NCI-H2081 treated with DMSO at 0.1 percent for 48 hours (cell line): Measurements from ENCODE around the gene MAMLD1.

Source experiments
- DNase-seq: peaks from one replicate; lab custom pipeline; 2025; lab: John Stamatoyannopoulos, UW

The MAMLD1 gene

GRCh38 chrX:150405576-150405975 lies 42.5 kb downstream of the MAMLD1 start:
- DNase-seq: no peak

GRCh38 chrX:150406596-150406995 lies 43.5 kb downstream of the MAMLD1 start:
- DNase-seq: no peak

GRCh38 chrX:150408007-150408406 lies 44.9 kb downstream of the MAMLD1 start:
- no peak for DNase-seq

- DNase-seq: no peak
These were observed 45.4 kb downstream of the MAMLD1 start for GRCh38 chrX:150408561-150408960.

DNA sequence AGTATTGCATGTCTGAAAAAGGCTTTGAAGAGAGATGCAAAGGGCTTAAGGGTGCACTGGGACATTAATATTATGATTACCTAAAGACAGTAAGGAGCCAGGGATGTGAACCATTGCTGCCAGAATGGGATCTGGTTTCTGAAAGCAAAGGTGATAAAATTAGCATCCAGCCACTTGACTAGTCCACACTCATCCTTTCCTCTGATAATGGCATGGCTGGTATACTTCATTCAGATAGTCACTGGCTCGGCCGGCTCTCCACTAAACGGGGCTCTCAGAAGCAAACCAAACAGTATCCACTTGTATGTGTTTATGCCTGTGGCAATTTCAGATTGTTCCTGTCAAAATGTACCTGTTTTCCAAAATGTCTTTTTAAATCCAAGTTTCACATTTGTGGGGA lies 46.4 kb downstream of the MAMLD1 start:
- no peak for DNase-seq

GRCh38 chrX:150409964-150410363 lies 46.8 kb downstream of the MAMLD1 start:
- DNase-seq: no peak

- no peak for DNase-seq
These were observed 47.4 kb downstream of the MAMLD1 start for GRCh38 chrX:150410513-150410912.

DNA sequence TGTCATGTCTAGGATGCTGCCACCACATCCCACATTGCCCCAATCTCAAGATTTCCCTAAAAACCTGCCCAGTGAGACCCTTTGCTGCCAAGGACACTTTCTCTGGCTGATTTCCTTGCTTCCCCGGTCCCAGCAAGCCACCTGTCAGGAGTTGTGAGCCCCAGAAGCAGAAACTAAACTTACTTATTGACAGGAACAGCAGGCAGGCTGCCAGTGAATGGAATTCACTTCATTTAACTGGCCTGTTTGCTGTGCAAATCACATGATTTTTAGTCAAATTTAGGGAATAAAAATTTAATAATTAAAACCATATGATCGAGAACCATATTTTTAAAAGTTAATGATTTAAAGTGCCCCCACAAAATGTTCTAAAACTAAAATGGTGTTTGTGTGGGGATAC lies 48.5 kb downstream of the MAMLD1 start:
- no peak for DNase-seq

- no peak for DNase-seq
These were observed 51.1 kb downstream of the MAMLD1 start for GRCh38 chrX:150414228-150414627.

- DNase-seq: no peak
These were observed 53.4 kb downstream of the MAMLD1 start for GRCh38 chrX:150416469-150416868.

DNA sequence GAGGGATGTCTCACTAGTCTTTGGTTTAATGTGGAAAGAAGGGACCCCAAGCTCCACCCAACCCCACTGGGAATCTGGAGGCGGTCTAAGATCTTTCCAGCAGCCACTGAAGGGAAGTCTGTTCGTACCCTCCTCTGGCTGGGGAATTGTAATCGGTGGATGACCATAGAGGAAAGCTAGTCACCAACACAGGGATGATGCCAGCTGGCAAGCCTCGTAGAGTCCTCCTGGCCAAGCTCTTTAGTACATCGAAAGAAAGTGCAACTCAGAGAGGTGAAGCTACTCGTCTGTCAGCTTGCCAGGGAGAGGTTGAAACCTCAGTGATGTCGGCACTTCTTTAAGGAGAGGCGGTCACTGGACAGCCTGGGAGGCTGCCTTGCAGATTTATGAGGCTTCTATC lies 58.7 kb downstream of the MAMLD1 start:
- DNase-seq: no peak

DNA sequence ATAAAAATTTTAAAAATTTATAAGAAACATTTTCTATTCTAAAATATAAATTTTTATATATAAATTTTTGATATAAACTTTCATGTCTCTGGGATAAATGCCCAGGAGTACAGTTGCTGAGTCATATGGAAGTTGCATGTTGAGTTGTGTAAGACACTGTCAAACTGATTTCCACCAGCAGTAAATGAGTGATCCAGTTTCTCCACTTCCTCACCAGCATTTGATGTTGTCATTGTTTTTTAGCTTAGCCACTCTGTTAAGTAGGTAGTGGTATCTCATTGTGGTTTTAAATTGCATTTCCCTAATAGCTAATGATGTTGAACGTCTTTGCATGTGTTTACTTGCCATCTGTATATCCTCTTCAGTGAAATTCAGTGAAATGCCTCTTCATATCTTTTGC lies 66.5 kb downstream of the MAMLD1 start:
- DNase-seq: no peak

DNA sequence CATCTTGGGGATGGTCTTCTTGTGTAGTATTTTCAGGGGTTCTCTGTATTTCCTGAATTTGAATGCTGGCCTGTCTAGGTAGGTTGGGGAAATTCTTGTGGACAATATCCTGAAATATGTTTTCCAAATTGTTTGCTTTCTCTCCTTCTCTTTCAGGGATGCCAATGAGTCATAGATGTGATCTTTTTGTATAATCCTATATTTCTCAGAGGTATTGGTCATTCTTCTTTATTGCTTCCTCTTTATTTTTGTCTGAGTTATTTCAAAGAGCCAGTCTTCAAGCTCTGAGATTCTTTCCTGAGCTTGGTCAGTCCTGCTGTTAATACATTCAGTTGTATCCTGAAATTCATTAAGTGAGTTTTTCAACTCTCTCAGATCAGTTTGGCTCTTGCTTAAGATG lies 73.1 kb downstream of the MAMLD1 start:
- DNase-seq: no peak

DNA sequence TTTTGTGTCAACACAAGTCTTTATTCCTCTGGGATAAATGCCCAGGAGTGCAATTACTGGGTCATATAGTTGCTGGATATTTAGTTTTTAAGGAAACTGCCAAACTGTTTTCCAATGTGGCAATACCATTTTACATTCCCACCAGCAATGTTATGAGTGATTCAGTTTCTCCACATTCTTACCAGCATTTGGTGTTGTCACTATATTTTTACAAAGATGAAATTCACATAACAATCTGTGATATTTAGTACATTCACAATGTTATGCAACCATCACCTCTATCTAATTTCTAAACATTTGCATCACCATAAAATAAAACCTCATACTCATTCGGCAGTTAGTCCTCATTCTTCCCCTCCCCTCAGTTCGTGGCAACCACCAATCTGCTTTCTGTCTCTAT lies 75.0 kb downstream of the MAMLD1 start:
- no peak for DNase-seq

- no peak for DNase-seq
These were observed 83.0 kb downstream of the MAMLD1 start for GRCh38 chrX:150446151-150446550.

DNA sequence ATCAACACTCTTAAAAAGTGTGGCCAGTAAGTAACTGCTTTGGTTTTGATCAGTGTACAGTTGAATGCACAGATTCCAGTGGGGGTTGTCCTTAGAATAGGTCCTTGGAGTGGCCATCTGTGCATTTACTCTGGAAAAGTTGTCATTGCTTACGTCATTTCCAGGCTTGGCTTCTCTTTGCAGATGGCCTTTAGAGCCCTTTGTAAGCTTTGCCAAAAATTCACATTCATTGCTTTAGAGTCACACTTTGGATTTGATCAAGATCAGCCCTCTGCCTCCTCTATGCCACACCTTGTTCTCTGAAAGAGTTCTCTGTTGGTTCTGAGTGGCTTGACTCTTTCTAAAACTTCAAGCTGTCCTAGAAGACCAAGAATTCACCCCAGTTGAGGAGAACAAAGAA lies 83.9 kb downstream of the MAMLD1 start:
- no peak for DNase-seq

GRCh38 chrX:150449313-150449712 lies 86.2 kb downstream of the MAMLD1 start:
- DNase-seq: no peak

DNA sequence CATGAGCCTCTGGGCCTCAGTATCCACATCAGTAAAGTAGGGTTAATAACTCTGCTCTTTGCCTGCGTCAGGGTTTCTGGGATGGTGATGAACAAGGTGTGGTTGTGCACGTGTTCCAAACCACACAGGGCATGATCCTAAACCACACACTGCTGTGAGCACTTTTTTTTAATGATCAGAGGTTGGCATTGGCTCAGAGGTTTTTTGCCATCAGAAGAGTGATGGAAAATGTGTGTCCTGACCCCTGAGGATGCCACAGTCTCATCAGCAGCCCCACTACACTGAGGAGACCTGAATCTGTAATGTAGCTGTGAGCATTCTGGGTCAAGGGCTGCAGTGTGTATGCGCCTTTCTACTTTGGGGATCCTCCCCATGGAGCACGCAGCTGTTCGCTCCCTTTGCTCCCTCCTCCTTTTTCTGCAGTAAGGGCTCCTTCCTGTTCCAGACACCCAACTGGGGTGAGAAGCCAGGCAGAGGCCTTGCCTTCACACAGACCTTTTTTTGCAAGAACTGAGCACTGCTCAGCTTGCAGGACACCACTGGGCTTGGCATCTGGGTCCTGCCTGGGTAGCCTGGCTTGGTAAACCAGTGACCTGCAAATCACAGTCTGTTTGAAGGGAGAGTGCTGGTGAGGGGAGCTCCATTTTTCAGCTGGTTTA lies 87.5 kb downstream of the MAMLD1 start:
- DNase-seq: no peak

DNA sequence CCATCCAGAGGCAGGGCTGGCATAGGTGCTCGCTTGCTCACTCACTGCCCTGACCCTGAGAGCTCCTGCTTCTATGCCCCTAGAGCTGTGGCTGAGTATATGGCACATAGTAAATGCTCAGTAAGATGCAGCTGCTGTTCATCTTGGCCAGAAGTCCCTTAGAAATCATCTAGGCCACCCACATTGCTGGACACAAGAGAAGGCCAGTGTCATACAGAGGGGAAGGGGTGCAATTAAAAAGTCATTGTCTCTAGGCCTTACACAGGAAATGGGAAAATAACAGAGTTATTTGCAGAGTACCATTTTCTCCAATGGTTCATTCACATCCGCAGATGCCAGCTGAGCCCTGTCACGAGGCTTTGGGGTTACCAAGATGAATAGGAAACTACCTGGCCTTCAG lies 88.8 kb downstream of the MAMLD1 start:
- DNase-seq: no peak

- DNase-seq: no peak
These were observed 91.0 kb downstream of the MAMLD1 start for GRCh38 chrX:150454083-150454482.

GRCh38 chrX:150454508-150455214 lies 91.5 kb downstream of the MAMLD1 start:
- no peak for DNase-seq

DNA sequence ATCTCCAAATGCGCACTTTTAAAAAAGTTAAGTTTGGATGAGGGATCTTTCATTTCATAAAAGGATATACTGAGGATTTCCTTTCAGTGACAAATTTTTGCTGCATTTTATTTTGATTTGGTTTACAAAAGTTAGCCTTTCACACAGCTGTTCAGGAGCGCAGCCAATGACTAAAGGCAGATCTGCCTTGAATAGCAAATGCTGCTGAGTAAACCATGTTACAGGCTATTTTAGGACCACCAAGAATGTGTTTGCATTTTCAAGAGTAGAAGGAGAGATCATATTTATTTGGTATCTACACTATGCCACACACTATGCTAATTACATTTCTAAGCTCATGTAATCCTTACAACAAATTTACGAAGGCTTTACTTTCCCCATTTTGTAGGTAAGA lies 92.1 kb downstream of the MAMLD1 start:
- DNase-seq: no peak

DNA sequence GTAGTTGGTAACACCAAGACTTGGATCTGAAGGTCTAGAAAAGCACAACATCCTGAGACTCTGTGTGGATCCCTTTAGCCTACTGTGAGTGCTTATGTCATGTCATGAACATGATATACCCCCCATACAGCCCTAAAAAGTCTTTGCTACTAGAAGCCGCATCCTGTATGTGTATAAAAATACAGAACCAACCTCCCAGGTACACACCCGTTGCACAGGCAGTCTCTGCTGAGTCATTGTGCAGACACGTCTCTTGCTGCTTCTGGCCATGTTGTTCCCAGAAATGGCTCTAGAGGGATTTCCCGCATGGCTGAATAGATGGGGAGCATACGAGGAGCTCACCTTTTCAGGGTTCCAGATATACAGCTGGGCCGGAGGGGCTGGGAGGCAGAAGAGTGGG lies 93.3 kb downstream of the MAMLD1 start:
- no peak for DNase-seq

GRCh38 chrX:150456941-150457340 lies 93.8 kb downstream of the MAMLD1 start:
- no peak for DNase-seq
